GM12878 (cell line): ENCODE data around the gene ZNF30. TPM values are rescaled to one million over a fixed set of nuclear protein-coding genes. Genes with fewer than 3 reads are reported as not detected.

ENCODE experiments used
- ATAC-seq: fragments of 200-7000 bp; cut with Tn5 transposase; 3 replicates; pipeline ENCODE4 v1.9.1; 2020; ENCODE audit warnings: mild to moderate bottlenecking, moderate library complexity
- BruUV-seq: library from RNA; stranded (reverse); fragments of 400-500 nt; replicated peaks from 2 replicates; lab custom pipeline; 2021; lab: Mats Ljungman, UMichigan
- CTCF ChIA-PET: fragments of 300-600 bp; sonication (Branson Sonifier 250); formaldehyde crosslinking; extraction: SDS; loops from one replicate; lab custom pipeline; 2021; ENCODE audit warnings: inconsistent platforms; lab: Yijun Ruan, JAX
- POLR2A ChIA-PET: fragments of 350-600 bp; formaldehyde crosslinking; extraction: SDS; loops from one replicate; lab custom pipeline; 2021; ENCODE audit warnings: inconsistent platforms; lab: Charles Lee
- RAD21 ChIA-PET: fragments of 300-600 bp; sonication (Branson Sonifier 250); formaldehyde crosslinking; loops from one replicate; lab custom pipeline; 2023; ENCODE audit warnings: antibody characterized with exemption; ENCODE audit not compliant: unreplicated experiment; lab: Charles Lee
- SMC1A ChIA-PET: fragments of 300-600 bp; sonication (Branson Sonifier 250); formaldehyde crosslinking; loops from one replicate; lab custom pipeline; 2023; ENCODE audit not compliant: unreplicated experiment, uncharacterized antibody; lab: Charles Lee
- DNase-seq: peaks from one replicate; pipeline ENCODE4 v3.0.0-alpha.2; 2011; ENCODE audit warnings: low read depth, low spot score
- FAIRE-seq: peaks from 3 replicates; lab custom pipeline; 2011; peaks lifted over from hg19 to GRCh38; lab: Jason Lieb, UNC
- H2AFZ ChIP-seq: 2 replicates; pipeline ENCODE4 v1.6.0; 2011; ENCODE audit warnings: low read depth, low read length, control low read depth; ENCODE audit not compliant: control insufficient read depth
- H3K27ac ChIP-seq: 2 replicates; pipeline ENCODE4 v1.5.1; 2011; ENCODE audit warnings: control low read depth; ENCODE audit not compliant: control insufficient read depth, insufficient read depth
- H3K27me3 ChIP-seq, 2 experiments: replicated peaks in 1 of 2; 2 replicates each; pipeline versions ENCODE4 v1.6.0 to v1.6.1; 2011; ENCODE audit warnings: low read length in 1 of 2; ENCODE audit not compliant: control insufficient read depth in 2 of 2, insufficient read depth in 2 of 2
- H3K36me3 ChIP-seq, 2 experiments: 2 replicates each; pipeline ENCODE4 v1.5.1; 2011; ENCODE audit warnings: low read length in 1 of 2; ENCODE audit not compliant: control insufficient read depth in 2 of 2, insufficient read depth in 2 of 2
- H3K4me1 ChIP-seq: 2 replicates; pipeline ENCODE4 v1.6.1; 2011; ENCODE audit warnings: mild to moderate bottlenecking, low read length, moderate library complexity, mixed read lengths; ENCODE audit not compliant: control insufficient read depth, insufficient read depth
- H3K4me2 ChIP-seq: 2 replicates; pipeline ENCODE4 v1.6.0; 2011; ENCODE audit warnings: control low read depth; ENCODE audit not compliant: control insufficient read depth, insufficient read depth
- H3K4me3 ChIP-seq: fragments of 200-600 bp; sonication (generic); 2 replicates; pipeline ENCODE4 v1.5.1; 2016
- H3K79me2 ChIP-seq: 2 replicates; pipeline ENCODE4 v1.6.0; 2011; ENCODE audit warnings: low read length; ENCODE audit not compliant: control insufficient read depth, insufficient read depth
- H3K9ac ChIP-seq: 2 replicates; pipeline ENCODE4 v1.8.0; 2011; ENCODE audit warnings: low read length, control low read depth, mixed read lengths; ENCODE audit not compliant: control insufficient read depth, insufficient read depth
- H3K9me3 ChIP-seq: replicated peaks from 3 replicates; pipeline ENCODE4 v1.5.1; 2011; ENCODE audit warnings: mild to moderate bottlenecking, low read length; ENCODE audit not compliant: control insufficient read depth, insufficient read depth
- H4K20me1 ChIP-seq: 2 replicates; pipeline ENCODE4 v1.6.0; 2011; ENCODE audit not compliant: control insufficient read depth, insufficient read depth
- DPF2 ChIP-seq: fragments of 450-650 bp; IDR thresholded peaks from 2 replicates; pipeline ENCODE4 v1.6.1; 2017; ENCODE audit warnings: mild to moderate bottlenecking
- HDAC6 ChIP-seq: fragments of 200-600 bp; sonication (generic); IDR thresholded peaks from one replicate; pipeline ENCODE4 v1.8.0; 2017; ENCODE audit warnings: antibody characterized with exemption; ENCODE audit not compliant: unreplicated experiment
- NFXL1 ChIP-seq: fragments of 450-650 bp; IDR thresholded peaks from 2 replicates; pipeline ENCODE4 v1.6.1; 2017; ENCODE audit warnings: antibody characterized with exemption, mild to moderate bottlenecking, borderline replicate concordance
- PKNOX1 ChIP-seq: fragments of 450-650 bp; IDR thresholded peaks from 2 replicates; pipeline ENCODE4 v1.6.1; 2016; ENCODE audit warnings: mild to moderate bottlenecking
- PML ChIP-seq: IDR thresholded peaks from 2 replicates; pipeline ENCODE4 v1.6.1; 2012; ENCODE audit warnings: low read length, inconsistent platforms
- RB1 ChIP-seq: fragments of 450-650 bp; formaldehyde crosslinking; IDR thresholded peaks from 2 replicates; pipeline ENCODE4 v1.6.1; 2017; ENCODE audit warnings: mild to moderate bottlenecking, borderline replicate concordance
- SIX5 ChIP-seq: IDR thresholded peaks from 2 replicates; pipeline ENCODE4 v1.6.1; 2011; ENCODE audit warnings: mild to moderate bottlenecking, low read depth, low read length, moderate library complexity; ENCODE audit not compliant: severe bottlenecking
- WGBS: methylation state at CpG from one replicate; pipeline ENCODE4 v1.1.6; 2016; ENCODE audit warnings: low lambda C conversion rate; ENCODE audit not compliant: insufficient replicate concordance, insufficient coverage; ENCODE audit errors: missing lambda C conversion rate; 5-methylcytosine and 5-hydroxymethylcytosine counted together
- in situ Hi-C: fragments of 300-500 bp; cut with MboI; formaldehyde crosslinking; loops from 9 replicates; pipeline ENCODE4 v1.14.3; 2018; ENCODE audit warnings: mixed read lengths
- intact Hi-C: fragments of 100-400 bp; cut with micrococcal nuclease; formaldehyde crosslinking; loops from one replicate; pipeline ENCODE4 v1.14.2; 2022; ENCODE audit not compliant: unreplicated experiment
- polyA plus RNA-seq, 11 experiments: library from polyadenylated mRNA; depleted of rRNA in 4 of 11; unstranded in 6 of 11; stranded (reverse) in 5 of 11; fragments of >200 nt; fragmentation: Nextera tagmentation in 4 of 11; fragmentation: Illumina TruSeq in 1 of 11; extraction: Ambion mirVana in 4 of 11; extraction: Trizol in 1 of 11; gene quantifications; 1 replicate in 1 of 11; 2 replicates in 10 of 11; pipeline versions ENCODE4 v1.2.1 to v1.2.3, GENCODE V29; 2011 to 2016; ENCODE audit warnings: inconsistent platforms in 2 of 11, missing spikeins in 2 of 11, low read depth in 1 of 11
- total RNA-seq, 4 experiments: library from RNA; depleted of rRNA in 3 of 4; stranded (reverse); fragments of >200 nt in 3 of 4; fragmentation: Illumina TruSeq in 1 of 4; extraction: Trizol in 1 of 4; gene quantifications; 2 replicates each; pipeline versions ENCODE4 v1.2.1 to v1.2.3, GENCODE V29; 2013 to 2021
- TF ChIP-seq, protein P1 (sequence below): IDR thresholded peaks from 2 replicates; pipeline ENCODE4 v1.6.1; 2012; ENCODE audit warnings: improper control_type of control experiment, low read depth, low read length; ENCODE audit not compliant: insufficient replicate concordance
- TF ChIP-seq, protein P2 (sequence below): IDR thresholded peaks from 2 replicates; pipeline ENCODE4 v1.6.1; 2012; ENCODE audit warnings: low read depth, low read length, improper control_type of control experiment

The ZNF30 gene
- total and polyA plus RNA-seq, 10 of the 15 experiments (the other 5 are each of a cell fraction or from before 2014, with no cell fraction given) = 0.85 to 2.3 (median 1.3) TPM

GRCh38 chr19:34984287-34984686 is 57.6 kb downstream of the ZNF30 start:
- H3K27ac ChIP-seq = no peak overlapping the region
- FAIRE-seq (no peak), DNase-seq (no peak), ATAC-seq (no peak)
- no peak overlapping the region for H3K4me2 ChIP-seq
- intact Hi-C loops = no loop called here
- POLR2A ChIA-PET = no interaction called here
- no peaks in the 10 kb centered on the region for H4K20me1 ChIP-seq
- no TSS peak for BruUV-seq
- H3K36me3 ChIP-seq = no peaks in the 10 kb centered on the region
- WGBS = 25% methylated on average over 3 of the region's 3 CpGs
- H3K79me2 ChIP-seq = no peaks in the 10 kb centered on the region
- H3K4me1 ChIP-seq = no peaks in the 10 kb centered on the region
- H3K4me3 ChIP-seq = no peak overlapping the region
- no peak overlapping the region for H3K9ac ChIP-seq
- no peak overlapping the region for H2AFZ ChIP-seq
- RAD21 ChIA-PET = no interaction called here
- TF ChIP-seq, protein P1, sequence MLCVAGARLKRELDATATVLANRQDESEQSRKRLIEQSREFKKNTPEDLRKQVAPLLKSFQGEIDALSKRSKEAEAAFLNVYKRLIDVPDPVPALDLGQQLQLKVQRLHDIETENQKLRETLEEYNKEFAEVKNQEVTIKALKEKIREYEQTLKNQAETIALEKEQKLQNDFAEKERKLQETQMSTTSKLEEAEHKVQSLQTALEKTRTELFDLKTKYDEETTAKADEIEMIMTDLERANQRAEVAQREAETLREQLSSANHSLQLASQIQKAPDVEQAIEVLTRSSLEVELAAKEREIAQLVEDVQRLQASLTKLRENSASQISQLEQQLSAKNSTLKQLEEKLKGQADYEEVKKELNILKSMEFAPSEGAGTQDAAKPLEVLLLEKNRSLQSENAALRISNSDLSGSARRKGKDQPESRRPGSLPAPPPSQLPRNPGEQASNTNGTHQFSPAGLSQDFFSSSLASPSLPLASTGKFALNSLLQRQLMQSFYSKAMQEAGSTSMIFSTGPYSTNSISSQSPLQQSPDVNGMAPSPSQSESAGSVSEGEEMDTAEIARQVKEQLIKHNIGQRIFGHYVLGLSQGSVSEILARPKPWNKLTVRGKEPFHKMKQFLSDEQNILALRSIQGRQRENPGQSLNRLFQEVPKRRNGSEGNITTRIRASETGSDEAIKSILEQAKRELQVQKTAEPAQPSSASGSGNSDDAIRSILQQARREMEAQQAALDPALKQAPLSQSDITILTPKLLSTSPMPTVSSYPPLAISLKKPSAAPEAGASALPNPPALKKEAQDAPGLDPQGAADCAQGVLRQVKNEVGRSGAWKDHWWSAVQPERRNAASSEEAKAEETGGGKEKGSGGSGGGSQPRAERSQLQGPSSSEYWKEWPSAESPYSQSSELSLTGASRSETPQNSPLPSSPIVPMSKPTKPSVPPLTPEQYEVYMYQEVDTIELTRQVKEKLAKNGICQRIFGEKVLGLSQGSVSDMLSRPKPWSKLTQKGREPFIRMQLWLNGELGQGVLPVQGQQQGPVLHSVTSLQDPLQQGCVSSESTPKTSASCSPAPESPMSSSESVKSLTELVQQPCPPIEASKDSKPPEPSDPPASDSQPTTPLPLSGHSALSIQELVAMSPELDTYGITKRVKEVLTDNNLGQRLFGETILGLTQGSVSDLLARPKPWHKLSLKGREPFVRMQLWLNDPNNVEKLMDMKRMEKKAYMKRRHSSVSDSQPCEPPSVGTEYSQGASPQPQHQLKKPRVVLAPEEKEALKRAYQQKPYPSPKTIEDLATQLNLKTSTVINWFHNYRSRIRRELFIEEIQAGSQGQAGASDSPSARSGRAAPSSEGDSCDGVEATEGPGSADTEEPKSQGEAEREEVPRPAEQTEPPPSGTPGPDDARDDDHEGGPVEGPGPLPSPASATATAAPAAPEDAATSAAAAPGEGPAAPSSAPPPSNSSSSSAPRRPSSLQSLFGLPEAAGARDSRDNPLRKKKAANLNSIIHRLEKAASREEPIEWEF = no peak
- TF ChIP-seq, protein P2, sequence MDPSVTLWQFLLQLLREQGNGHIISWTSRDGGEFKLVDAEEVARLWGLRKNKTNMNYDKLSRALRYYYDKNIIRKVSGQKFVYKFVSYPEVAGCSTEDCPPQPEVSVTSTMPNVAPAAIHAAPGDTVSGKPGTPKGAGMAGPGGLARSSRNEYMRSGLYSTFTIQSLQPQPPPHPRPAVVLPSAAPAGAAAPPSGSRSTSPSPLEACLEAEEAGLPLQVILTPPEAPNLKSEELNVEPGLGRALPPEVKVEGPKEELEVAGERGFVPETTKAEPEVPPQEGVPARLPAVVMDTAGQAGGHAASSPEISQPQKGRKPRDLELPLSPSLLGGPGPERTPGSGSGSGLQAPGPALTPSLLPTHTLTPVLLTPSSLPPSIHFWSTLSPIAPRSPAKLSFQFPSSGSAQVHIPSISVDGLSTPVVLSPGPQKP = no peak
- no peak for TF ChIP-seq DPF2
- no peak for TF ChIP-seq HDAC6
- TF ChIP-seq RB1 = no peak
- TF ChIP-seq PML = no peak
- no peak for TF ChIP-seq NFXL1
- no peak for TF ChIP-seq SIX5
- no peak for TF ChIP-seq PKNOX1
- H3K9me3 ChIP-seq = no peaks in the 10 kb centered on the region
- SMC1A ChIA-PET = interaction anchor here (0.6 to 1.4 kb wide), 3 partner anchors 17 to 28 kb away, joined by 3 to 5 read pairs (median 4); no protein-coding TSS in a partner anchor
- CTCF ChIA-PET = interaction anchor here (0.8 to 1.3 kb wide), 3 partner anchors 11 to 60 kb away, joined by 3 to 5 read pairs (median 4); no protein-coding TSS in a partner anchor
- in situ Hi-C loops = no loop called here
- no peaks in the 10 kb centered on the region for H3K27me3 ChIP-seq
